Heart left ventricle (tissue), 16 donors: Measurements from ENCODE around the gene EHMT2. TPM values are rescaled to one million over a fixed set of nuclear protein-coding genes. Genes with fewer than 3 reads are reported as not detected.

ENCODE experiments used
- ATAC-seq, 4 donors: fragments of 200-7000 bp; cut with Tn5 transposase; one replicate each; pipeline ENCODE4 v1.9.1; 2020 to 2022; ENCODE audit warnings: moderate library complexity in 4 of 4, mild to moderate bottlenecking in 3 of 4, moderate number of reproducible peaks in 1 of 4
- DNase-seq, 5 donors: peaks; one replicate each; pipeline ENCODE4 v3.0.0-alpha.2; 2020
- H3K27ac ChIP-seq, 12 donors: fragments of 200-600 bp; sonication (generic) in 4 of 12; one replicate each; pipeline versions ENCODE4 v1.5.0 to v1.8.0; 2016 to 2022; ENCODE audit warnings: mild to moderate bottlenecking in 2 of 12
- H3K27me3 ChIP-seq, 9 donors: fragments of 200-600 bp; sonication (generic) in 2 of 9; one replicate each; pipeline versions ENCODE4 v1.5.1 to v1.8.0; 2016 to 2022; ENCODE audit warnings: mild to moderate bottlenecking in 3 of 9
- H3K36me3 ChIP-seq, 9 donors: fragments of 200-600 bp; sonication (generic) in 2 of 9; one replicate each; pipeline versions ENCODE4 v1.5.0 to v1.8.0; 2018 to 2022; ENCODE audit warnings: mild to moderate bottlenecking in 2 of 9
- H3K4me1 ChIP-seq, 12 donors: fragments of 200-600 bp; sonication (generic) in 4 of 12; one replicate each; pipeline versions ENCODE4 v1.5.0 to v1.8.0; 2016 to 2022; ENCODE audit warnings: mild to moderate bottlenecking in 3 of 12
- H3K4me3 ChIP-seq, 12 donors: fragments of 200-600 bp; sonication (generic) in 4 of 12; one replicate each; pipeline versions ENCODE4 v1.5.0 to v1.8.0; 2017 to 2022; ENCODE audit warnings: mild to moderate bottlenecking in 9 of 12, moderate library complexity in 4 of 12
- H3K9me3 ChIP-seq, 12 donors: fragments of 200-600 bp; sonication (generic) in 4 of 12; one replicate each; pipeline versions ENCODE4 v1.5.0 to v1.8.0; 2016 to 2022; ENCODE audit warnings: mild to moderate bottlenecking in 1 of 12
- POLR2A ChIP-seq, 2 donors: fragments of 450-650 bp; IDR thresholded peaks; one replicate each; pipeline ENCODE4 v1.6.1; 2017; ENCODE audit warnings: antibody characterized with exemption in 2 of 2, mild to moderate bottlenecking in 2 of 2, moderate library complexity in 2 of 2
- WGBS, 4 donors: extraction: QIAGEN DNeasy Blood & Tissue Kit in 2 of 4; methylation state at CpG; one replicate each; pipeline versions ENCODE4 v1.1.5 to v1.1.7; 2013 to 2018; 5-methylcytosine and 5-hydroxymethylcytosine counted together
- intact Hi-C, 10 donors: fragments of 100-400 bp; cut with DNase I; formaldehyde crosslinking; loops; one replicate each; pipeline versions ENCODE4 v1.11.1 to v1.14.2; 2022
- polyA plus RNA-seq, 2 donors: library from polyadenylated mRNA; stranded (reverse); fragments of 200-250 nt; gene quantifications; one replicate each; pipeline ENCODE4 v1.2.3, GENCODE V29; 2013
- total RNA-seq, 9 donors: library from RNA; depleted of rRNA in 2 of 9; stranded (reverse); fragments of >200 nt in 2 of 9; fragmentation: NEBNext Ultra II Directional in 3 of 9; extraction: Animal tissue kit (Norgen Biotek cat#: 25700) in 3 of 9; gene quantifications; one replicate each; pipeline versions ENCODE4 v1.1.0 to v1.2.4, GENCODE V29; 2016 to 2023
- TF ChIP-seq, protein P1 (sequence below), 12 donors: fragments of 200-600 bp; sonication (generic) in 4 of 12; IDR thresholded peaks; one replicate each; pipeline versions ENCODE4 v1.5.0 to v1.8.0; 2018 to 2022; ENCODE audit warnings: antibody characterized with exemption in 12 of 12, mild to moderate bottlenecking in 5 of 12
- donor health status: ischemic (EF 13 %, LVEDD 7.1; RV severe dilation, severe dysfunction).
- donor health status: healthy with polysubstance abuse.
- donor health status: DM: no; HTN: yes; CAD: no.
- donor health status: DM: no; HTN: no; CAD: no.
- donor health status: ischemic (EF 25% LVEDD 6.9; RV normal size, moderate dysfunction).
- donor health status: ischemic (EF 25% LVEDD 5.7; RV mildly dilated, moderate dysfunction).
- donor health status: healthy.
- donor health status: DM: yes; HTN: yes; CAD: no.
- donor health status: ischemic (EF 35%, LVEDD 5.7; RV mildly dilated, moderate dysfunction).
- donor health status: nonischemic (EF 11% LVEDD 7.7; RV severe dilation, severe dysfunction).
- donor health status: DM: yes; HTN: yes; CAD: no.
- donor health status: PGD.
- donor health status: ischemic (EF 29% LVEDD 5.4; RV normal size, mild dysfunction).
- donor health status: nonischemic (EF 23%, LVEDD 6.1; RV moderate dilation, normal function).

Gene EHMT2
- total and polyA plus RNA-seq, 11 donors = 9.0 to 22.1 (median 14.8) TPM

DNA sequence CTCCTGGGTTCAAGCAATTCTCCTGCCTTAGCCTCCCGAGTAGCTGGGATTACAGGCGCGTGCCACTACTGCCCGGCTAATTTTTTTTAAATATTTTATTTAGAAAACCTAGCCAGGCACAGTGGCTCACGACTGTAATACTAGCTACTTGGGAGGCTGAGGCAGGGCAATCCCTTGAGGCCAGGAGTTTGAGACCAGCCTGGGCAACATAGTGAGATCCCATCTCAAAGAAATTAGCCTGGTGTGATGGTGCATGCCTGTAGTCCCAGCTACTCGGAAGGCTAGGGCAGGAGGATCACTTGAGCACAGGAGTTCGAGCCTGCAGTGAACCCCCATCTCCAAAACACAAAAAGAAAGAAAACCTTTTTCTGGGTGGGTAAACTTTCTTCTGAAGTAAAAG is 21.1 kb downstream of the EHMT2 start:
- no peak for TF ChIP-seq POLR2A (IDR thresholded peaks at IDR 0.05)
- TF ChIP-seq, protein P1, sequence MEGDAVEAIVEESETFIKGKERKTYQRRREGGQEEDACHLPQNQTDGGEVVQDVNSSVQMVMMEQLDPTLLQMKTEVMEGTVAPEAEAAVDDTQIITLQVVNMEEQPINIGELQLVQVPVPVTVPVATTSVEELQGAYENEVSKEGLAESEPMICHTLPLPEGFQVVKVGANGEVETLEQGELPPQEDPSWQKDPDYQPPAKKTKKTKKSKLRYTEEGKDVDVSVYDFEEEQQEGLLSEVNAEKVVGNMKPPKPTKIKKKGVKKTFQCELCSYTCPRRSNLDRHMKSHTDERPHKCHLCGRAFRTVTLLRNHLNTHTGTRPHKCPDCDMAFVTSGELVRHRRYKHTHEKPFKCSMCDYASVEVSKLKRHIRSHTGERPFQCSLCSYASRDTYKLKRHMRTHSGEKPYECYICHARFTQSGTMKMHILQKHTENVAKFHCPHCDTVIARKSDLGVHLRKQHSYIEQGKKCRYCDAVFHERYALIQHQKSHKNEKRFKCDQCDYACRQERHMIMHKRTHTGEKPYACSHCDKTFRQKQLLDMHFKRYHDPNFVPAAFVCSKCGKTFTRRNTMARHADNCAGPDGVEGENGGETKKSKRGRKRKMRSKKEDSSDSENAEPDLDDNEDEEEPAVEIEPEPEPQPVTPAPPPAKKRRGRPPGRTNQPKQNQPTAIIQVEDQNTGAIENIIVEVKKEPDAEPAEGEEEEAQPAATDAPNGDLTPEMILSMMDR (IDR thresholded peaks at IDR 0.05) = no peak
- Histone ChIP-seq H3K9me3 (no peaks in the 10 kb centered on the region), H3K27ac (no peak overlapping the region), H3K36me3 (peaks cover 0 to 22% (median 19%) of the 10 kb centered on the region in 9 donors), H3K27me3 (no peaks in the 10 kb centered on the region), H3K4me1 (no peaks in the 10 kb centered on the region), H3K4me3 (no peak overlapping the region)
- no peak for ATAC-seq
- 89 to 93% (median 90%) methylated on average over 7 of the region's 7 CpGs for WGBS, 4 donors
- no peak for DNase-seq
- intact Hi-C loops = loop anchor here in 1 of 10 donors (5.0 kb wide), 1 partner anchor 199 kb away; no protein-coding TSS in a partner anchor

DNA sequence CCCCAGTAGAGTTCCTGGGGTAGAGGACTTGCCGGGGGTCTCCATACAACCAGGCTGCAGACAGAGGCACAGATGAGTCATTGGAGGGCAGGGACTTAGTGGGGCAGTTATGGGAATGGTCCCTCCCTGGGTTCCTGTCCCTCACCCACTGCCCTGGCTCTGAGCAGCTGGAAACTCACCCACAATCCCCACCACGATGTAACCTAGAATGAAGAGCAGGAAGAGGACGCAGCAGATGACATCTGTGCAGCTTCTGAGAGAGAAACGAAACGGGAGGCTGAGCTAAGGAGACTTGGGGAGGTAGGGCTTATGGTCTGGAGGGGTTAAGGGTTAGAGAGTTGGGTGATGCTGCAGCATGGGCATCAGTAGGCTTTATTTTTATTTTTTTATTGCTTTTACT is 21.6 kb downstream of the EHMT2 start:
- Histone ChIP-seq H3K4me3 (no peak overlapping the region), H3K27ac (no peak overlapping the region), H3K9me3 (no peaks in the 10 kb centered on the region), H3K4me1 (no peaks in the 10 kb centered on the region), H3K27me3 (no peaks in the 10 kb centered on the region), H3K36me3 (peaks cover 0 to 17% (median 14%) of the 10 kb centered on the region in 9 donors)
- WGBS, 4 donors = 63 to 78% (median 67%) methylated on average over 5 of the region's 5 CpGs
- TF ChIP-seq, protein P1 (IDR thresholded peaks at IDR 0.05) = no peak
- no peak for TF ChIP-seq POLR2A (IDR thresholded peaks at IDR 0.05)
- ATAC-seq = no peak
- DNase-seq = no peak
- intact Hi-C loops = loop anchor here in 1 of 10 donors (5.0 kb wide), 1 partner anchor 199 kb away; no protein-coding TSS in a partner anchor

DNA sequence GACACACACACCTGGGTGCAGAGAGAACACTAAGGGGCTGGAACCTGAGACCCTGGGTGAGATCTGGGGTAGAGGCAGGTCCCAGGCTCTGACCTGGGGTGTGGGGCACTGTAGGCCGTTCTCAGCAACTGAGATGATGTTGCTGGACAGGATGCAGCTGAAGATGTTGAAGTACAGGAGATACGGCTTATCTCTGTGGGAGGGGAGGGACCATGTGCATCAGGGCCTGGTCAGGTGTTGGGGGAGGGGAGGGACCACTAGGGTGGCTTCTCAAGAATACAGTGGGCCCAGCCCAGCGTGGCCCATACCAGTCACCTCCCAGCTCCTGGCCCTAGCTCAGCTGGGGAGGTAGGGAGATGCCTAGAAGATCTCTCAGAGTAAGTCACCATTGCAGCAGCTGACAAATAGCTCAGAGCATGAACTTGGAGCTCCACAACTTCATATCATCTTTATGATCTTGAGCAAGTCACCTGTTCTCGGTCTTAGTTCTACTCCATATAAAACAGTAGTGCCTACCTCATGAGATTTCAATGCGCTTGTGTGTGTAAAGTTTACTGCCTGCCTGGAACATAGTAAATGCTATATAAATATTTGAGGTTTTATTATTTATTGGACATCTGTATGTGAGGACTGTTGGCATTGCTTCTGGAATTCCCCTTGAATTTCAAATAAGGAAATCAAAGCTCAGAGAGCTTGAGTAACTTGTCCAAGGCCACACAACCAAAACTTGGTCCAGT is 22.5 kb downstream of the EHMT2 start:
- 69 to 81% (median 75%) methylated on average over 5 of the region's 5 CpGs for WGBS, 4 donors
- TF ChIP-seq POLR2A (IDR thresholded peaks at IDR 0.05) = no peak
- TF ChIP-seq, protein P1 (IDR thresholded peaks at IDR 0.05) = no peak
- ATAC-seq = no peak
- intact Hi-C loops = loop anchor here in 1 of 10 donors (5.0 kb wide), 1 partner anchor 198 kb away; no protein-coding TSS in a partner anchor
- H3K27ac ChIP-seq = no peak overlapping the region
- no peak overlapping the region for H3K4me3 ChIP-seq
- DNase-seq = no peak
- H3K27me3 ChIP-seq = no peaks in the 10 kb centered on the region
- peaks cover 0 to 9% (median 5%) of the 10 kb centered on the region in 9 donors for H3K36me3 ChIP-seq
- H3K4me1 ChIP-seq = no peaks in the 10 kb centered on the region
- H3K9me3 ChIP-seq = no peaks in the 10 kb centered on the region

DNA sequence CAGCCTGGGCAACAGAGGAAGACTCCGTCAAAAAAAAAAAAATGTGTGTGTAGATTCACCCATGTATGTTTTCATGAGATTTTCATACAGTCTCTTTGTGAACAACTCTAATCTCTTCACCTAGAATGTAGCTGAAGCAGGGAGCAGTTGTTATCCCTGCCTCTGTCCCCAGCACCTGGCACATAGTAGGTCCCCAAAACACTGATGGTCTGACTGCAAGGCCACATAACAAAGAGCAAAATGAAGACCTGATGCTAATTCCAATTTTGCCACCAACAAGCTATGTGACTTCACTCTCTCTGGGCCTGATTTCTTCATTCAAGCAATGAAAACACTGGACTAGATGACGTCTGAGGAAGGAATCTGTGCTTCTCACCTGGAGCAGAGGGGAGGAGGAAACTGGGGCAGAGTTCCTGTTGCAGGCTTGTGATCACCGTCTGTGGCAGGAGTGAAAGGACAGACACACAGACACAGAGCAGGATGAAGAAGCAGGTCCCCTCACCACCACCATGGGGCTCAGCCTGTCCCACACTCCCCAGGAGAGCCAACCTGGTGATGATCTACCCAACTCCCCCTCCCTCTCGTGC is 23.3 kb downstream of the EHMT2 start:
- ATAC-seq (no peak), DNase-seq (no peak)
- H3K4me1 ChIP-seq = no peaks in the 10 kb centered on the region
- H3K27ac ChIP-seq = no peak overlapping the region
- no peaks in the 10 kb centered on the region for H3K27me3 ChIP-seq
- no peaks in the 10 kb centered on the region for H3K9me3 ChIP-seq
- H3K4me3 ChIP-seq = no peak overlapping the region
- WGBS, 4 donors = 46 to 79% (median 57%) methylated on average over 1 to 4 of the region's 4 CpGs
- TF ChIP-seq, protein P1 (IDR thresholded peaks at IDR 0.05) = no peak
- no peak for TF ChIP-seq POLR2A (IDR thresholded peaks at IDR 0.05)
- H3K36me3 ChIP-seq = peaks cover 0 to under 1% (median 0%) of the 10 kb centered on the region in 9 donors
- intact Hi-C loops = no loop called here
